BLaER1 (cell line): ENCODE measurements around the gene BRAT1.
A peak's percentile ranks its signal among the peaks of the same experiment; 100 is the strongest.

Experiments
- H3K27ac ChIP-seq: shearing (Covaris generic); formaldehyde crosslinking; 2 replicates; pipeline ENCODE4 v1.8.1; 2022
- H3K27me3 ChIP-seq: shearing (Covaris generic); formaldehyde crosslinking; 2 replicates; pipeline ENCODE4 v1.8.1; 2022
- H3K36me3 ChIP-seq: shearing (Covaris generic); formaldehyde crosslinking; 2 replicates; pipeline ENCODE4 v1.8.1; 2022
- H3K4me1 ChIP-seq: shearing (Covaris generic); formaldehyde crosslinking; 2 replicates; pipeline ENCODE4 v1.8.1; 2022
- H3K4me2 ChIP-seq: shearing (Covaris generic); formaldehyde crosslinking; 2 replicates; pipeline ENCODE4 v1.8.1; 2022
- H3K4me3 ChIP-seq: shearing (Covaris generic); formaldehyde crosslinking; 2 replicates; pipeline ENCODE4 v1.8.1; 2022
- H3K9ac ChIP-seq: shearing (Covaris generic); formaldehyde crosslinking; 2 replicates; pipeline ENCODE4 v1.8.1; 2022
- H3K9me3 ChIP-seq: shearing (Covaris generic); formaldehyde crosslinking; 2 replicates; pipeline ENCODE4 v1.8.1; 2022
- H4K20me1 ChIP-seq: shearing (Covaris generic); formaldehyde crosslinking; 2 replicates; pipeline ENCODE4 v1.8.1; 2022
- Cebpa-rat ChIP-seq: shearing (Covaris generic); IDR thresholded peaks from 2 replicates; pipeline ENCODE4 v1.8.1; 2022

BRAT1 gene

GRCh38 chr7:2524808-2525657 lies 30.3 kb downstream of the BRAT1 start:
- TF ChIP-seq Cebpa-rat = no peak
- H3K27ac ChIP-seq = peak overlapping the region; percentile 7; the same call in 1 of the 2 replicates
- 0 out of 2 replicates have a peak overlapping the region, but pooled peaks have one; percentile 80 for H3K4me3 ChIP-seq
- peaks cover 88% of the 10 kb centered on the region for H3K4me1 ChIP-seq
- no peaks in the 10 kb centered on the region for H3K27me3 ChIP-seq
- H3K36me3 ChIP-seq = peaks cover 36% of the 10 kb centered on the region
- H3K9ac ChIP-seq = no peak overlapping the region; the same call in 1 of the 2 replicates
- H4K20me1 ChIP-seq = peaks cover 94% of the 10 kb centered on the region
- H3K4me2 ChIP-seq = peak overlapping the region; percentile 100
- no peaks in the 10 kb centered on the region for H3K9me3 ChIP-seq

- peaks cover 80% of the 10 kb centered on the region for H3K4me1 ChIP-seq
- TF ChIP-seq Cebpa-rat = no peak
- peak overlapping the region; percentile 80 for H3K4me3 ChIP-seq
- no peak overlapping the region; the same call in 1 of the 2 replicates for H3K9ac ChIP-seq
- peak overlapping the region; percentile 100 for H3K4me2 ChIP-seq
- no peak overlapping the region for H3K27ac ChIP-seq
- peaks cover 36% of the 10 kb centered on the region for H3K36me3 ChIP-seq
- H3K27me3 ChIP-seq = no peaks in the 10 kb centered on the region
- peaks cover 92% of the 10 kb centered on the region for H4K20me1 ChIP-seq
- H3K9me3 ChIP-seq = no peaks in the 10 kb centered on the region
These were observed 31.1 kb downstream of the BRAT1 start for GRCh38 chr7:2523941-2524807.

GRCh38 chr7:2523461-2523936 lies 31.8 kb downstream of the BRAT1 start:
- peak overlapping the region; percentile 45; the same call in 1 of the 2 replicates for H3K9ac ChIP-seq
- H3K9me3 ChIP-seq = no peaks in the 10 kb centered on the region
- peaks cover 34% of the 10 kb centered on the region for H3K36me3 ChIP-seq
- peak overlapping the region; percentile 100 for H3K4me2 ChIP-seq
- H3K4me3 ChIP-seq = peak overlapping the region; percentile 80
- H4K20me1 ChIP-seq = peaks cover 86% of the 10 kb centered on the region
- no peak for TF ChIP-seq Cebpa-rat
- H3K27ac ChIP-seq = no peak overlapping the region
- H3K27me3 ChIP-seq = no peaks in the 10 kb centered on the region
- H3K4me1 ChIP-seq = peaks cover 80% of the 10 kb centered on the region

GRCh38 chr7:2522780-2523433 lies 32.4 kb downstream of the BRAT1 start:
- Histone ChIP-seq H3K9me3 (no peaks in the 10 kb centered on the region), H3K4me1 (peaks cover 80% of the 10 kb centered on the region), H3K4me2 (peak overlapping the region; percentile 100), H3K36me3 (peaks cover 29% of the 10 kb centered on the region), H4K20me1 (peaks cover 80% of the 10 kb centered on the region), H3K9ac (peak overlapping the region; percentile 45; the same call in 1 of the 2 replicates), H3K27me3 (no peaks in the 10 kb centered on the region), H3K27ac (no peak overlapping the region), H3K4me3 (peak overlapping the region; percentile 80)
- no peak for TF ChIP-seq Cebpa-rat

- 0 out of 2 replicates have a peak, but pooled peaks have one; percentile 38 for TF ChIP-seq Cebpa-rat
- H3K4me2 ChIP-seq = peak overlapping the region; percentile 100
- peaks cover 71% of the 10 kb centered on the region for H4K20me1 ChIP-seq
- H3K27me3 ChIP-seq = no peaks in the 10 kb centered on the region
- H3K9ac ChIP-seq = peak overlapping the region; percentile 83
- peaks cover 22% of the 10 kb centered on the region for H3K36me3 ChIP-seq
- H3K4me1 ChIP-seq = peaks cover 80% of the 10 kb centered on the region
- H3K27ac ChIP-seq = peak overlapping the region; percentile 75
- H3K4me3 ChIP-seq = peak overlapping the region; percentile 80
- H3K9me3 ChIP-seq = no peaks in the 10 kb centered on the region
These were observed 33.3 kb downstream of the BRAT1 start for GRCh38 chr7:2521952-2522591.

- no peak for TF ChIP-seq Cebpa-rat
- Histone ChIP-seq H3K27ac (peak overlapping the region; percentile 75), H3K9me3 (no peaks in the 10 kb centered on the region), H3K4me1 (peaks cover 80% of the 10 kb centered on the region), H3K4me3 (peak overlapping the region; percentile 80), H3K9ac (peak overlapping the region; percentile 83), H3K36me3 (peaks cover 15% of the 10 kb centered on the region), H4K20me1 (peaks cover 64% of the 10 kb centered on the region), H3K27me3 (no peaks in the 10 kb centered on the region), H3K4me2 (peak overlapping the region; percentile 100)
These were observed 34.0 kb downstream of the BRAT1 start for GRCh38 chr7:2521341-2521745.

- H3K4me1 ChIP-seq = peaks cover 80% of the 10 kb centered on the region
- TF ChIP-seq Cebpa-rat = no peak
- peak overlapping the region; percentile 80 for H3K4me3 ChIP-seq
- peak overlapping the region; percentile 75 for H3K27ac ChIP-seq
- H3K27me3 ChIP-seq = no peaks in the 10 kb centered on the region
- peaks cover 59% of the 10 kb centered on the region for H4K20me1 ChIP-seq
- H3K36me3 ChIP-seq = peaks cover 10% of the 10 kb centered on the region
- no peaks in the 10 kb centered on the region for H3K9me3 ChIP-seq
- H3K9ac ChIP-seq = peak overlapping the region; percentile 83
- H3K4me2 ChIP-seq = peak overlapping the region; percentile 100
These were observed 34.5 kb downstream of the BRAT1 start for GRCh38 chr7:2520761-2521290.

GRCh38 chr7:2520131-2520760 lies 35.1 kb downstream of the BRAT1 start:
- Histone ChIP-seq H3K27me3 (no peaks in the 10 kb centered on the region), H3K4me2 (peak overlapping the region; percentile 100), H3K27ac (peak overlapping the region; percentile 75), H3K9ac (peak overlapping the region; percentile 83), H3K4me3 (peak overlapping the region; percentile 80), H3K4me1 (peaks cover 80% of the 10 kb centered on the region), H4K20me1 (peaks cover 53% of the 10 kb centered on the region), H3K9me3 (no peaks in the 10 kb centered on the region), H3K36me3 (peaks cover 4% of the 10 kb centered on the region)
- no peak for TF ChIP-seq Cebpa-rat
